ENCODE data around the gene AKAP7.

Gene AKAP7

GRCh38 chr6:131164506-131164905, 29.2 kb downstream of the AKAP7 start:
- peaks cover 43% of the 10 kb centered on the region for H3K4me1 ChIP-seq (ENCODE audit: insufficient read depth, low read length)
- H3K9ac ChIP-seq (ENCODE audit: low read depth, low read length), result no peak overlapping the region
- no peak overlapping the region for H3K4me3 ChIP-seq (ENCODE audit: low read length)
- 100% methylated on average over 2 of the region's 2 CpGs for WGBS
- H3K27me3 ChIP-seq (ENCODE audit: insufficient read depth, low read length), result no peaks in the 10 kb centered on the region
- no peaks in the 10 kb centered on the region for H3K36me3 ChIP-seq (ENCODE audit: insufficient read depth, low read length)
- H3K27ac ChIP-seq (ENCODE audit: low read depth, low read length), result no peak overlapping the region
- no peaks in the 10 kb centered on the region for H3K9me3 ChIP-seq (ENCODE audit: insufficient read depth, low read depth, low read length)

- 80% methylated on average over 2 of the region's 3 CpGs for WGBS
- Histone ChIP-seq H3K27ac (ENCODE audit: low read depth, low read length) (no peak overlapping the region), H3K36me3 (ENCODE audit: insufficient read depth, low read length) (no peaks in the 10 kb centered on the region), H3K9me3 (ENCODE audit: insufficient read depth, low read depth, low read length) (no peaks in the 10 kb centered on the region), H3K4me1 (ENCODE audit: insufficient read depth, low read length) (peaks cover 17% of the 10 kb centered on the region), H3K9ac (ENCODE audit: low read depth, low read length) (no peak overlapping the region), H3K4me3 (ENCODE audit: low read length) (no peak overlapping the region), H3K27me3 (ENCODE audit: insufficient read depth, low read length) (no peaks in the 10 kb centered on the region)
Measured at GRCh38 chr6:131167773-131168172, 32.5 kb downstream of the AKAP7 start.

GRCh38 chr6:131169613-131170012, 34.3 kb downstream of the AKAP7 start:
- Histone ChIP-seq H3K36me3 (ENCODE audit: insufficient read depth, low read length) (no peaks in the 10 kb centered on the region), H3K27me3 (ENCODE audit: insufficient read depth, low read length) (no peaks in the 10 kb centered on the region), H3K4me3 (ENCODE audit: low read length) (no peak overlapping the region), H3K9me3 (ENCODE audit: insufficient read depth, low read depth, low read length) (no peaks in the 10 kb centered on the region), H3K4me1 (ENCODE audit: insufficient read depth, low read length) (no peaks in the 10 kb centered on the region), H3K9ac (ENCODE audit: low read depth, low read length) (no peak overlapping the region), H3K27ac (ENCODE audit: low read depth, low read length) (no peak overlapping the region)

- Histone ChIP-seq H3K9ac (ENCODE audit: low read depth, low read length) (no peak overlapping the region), H3K4me1 (ENCODE audit: insufficient read depth, low read length) (no peaks in the 10 kb centered on the region), H3K27ac (ENCODE audit: low read depth, low read length) (no peak overlapping the region), H3K4me3 (ENCODE audit: low read length) (no peak overlapping the region), H3K9me3 (ENCODE audit: insufficient read depth, low read depth, low read length) (no peaks in the 10 kb centered on the region), H3K27me3 (ENCODE audit: insufficient read depth, low read length) (no peaks in the 10 kb centered on the region), H3K36me3 (ENCODE audit: insufficient read depth, low read length) (no peaks in the 10 kb centered on the region)
- 88% methylated on average over 1 of the region's 1 CpG for WGBS
Measured at GRCh38 chr6:131172222-131172621, 37.0 kb downstream of the AKAP7 start.

- no peak overlapping the region for H3K27ac ChIP-seq (ENCODE audit: low read depth, low read length)
- no peaks in the 10 kb centered on the region for H3K27me3 ChIP-seq (ENCODE audit: insufficient read depth, low read length)
- WGBS, result 82% methylated on average over 1 of the region's 1 CpG
- H3K9ac ChIP-seq (ENCODE audit: low read depth, low read length), result no peak overlapping the region
- no peaks in the 10 kb centered on the region for H3K9me3 ChIP-seq (ENCODE audit: insufficient read depth, low read depth, low read length)
- H3K4me1 ChIP-seq (ENCODE audit: insufficient read depth, low read length), result no peaks in the 10 kb centered on the region
- no peak overlapping the region for H3K4me3 ChIP-seq (ENCODE audit: low read length)
- no peaks in the 10 kb centered on the region for H3K36me3 ChIP-seq (ENCODE audit: insufficient read depth, low read length)
Measured at GRCh38 chr6:131173680-131174079, 38.4 kb downstream of the AKAP7 start.

- WGBS, result 94% methylated on average over 2 of the region's 2 CpGs
- no peaks in the 10 kb centered on the region for H3K36me3 ChIP-seq (ENCODE audit: insufficient read depth, low read length)
- H3K9me3 ChIP-seq (ENCODE audit: insufficient read depth, low read depth, low read length), result no peaks in the 10 kb centered on the region
- H3K4me3 ChIP-seq (ENCODE audit: low read length), result no peak overlapping the region
- H3K27me3 ChIP-seq (ENCODE audit: insufficient read depth, low read length), result no peaks in the 10 kb centered on the region
- no peak overlapping the region for H3K27ac ChIP-seq (ENCODE audit: low read depth, low read length)
- no peaks in the 10 kb centered on the region for H3K4me1 ChIP-seq (ENCODE audit: insufficient read depth, low read length)
- no peak overlapping the region for H3K9ac ChIP-seq (ENCODE audit: low read depth, low read length)
Measured at GRCh38 chr6:131175564-131175963, 40.3 kb downstream of the AKAP7 start.

GRCh38 chr6:131177996-131178395, 42.7 kb downstream of the AKAP7 start:
- H3K27me3 ChIP-seq (ENCODE audit: insufficient read depth, low read length), result no peaks in the 10 kb centered on the region
- H3K36me3 ChIP-seq (ENCODE audit: insufficient read depth, low read length), result no peaks in the 10 kb centered on the region
- H3K4me3 ChIP-seq (ENCODE audit: low read length), result no peak overlapping the region
- no peak overlapping the region for H3K9ac ChIP-seq (ENCODE audit: low read depth, low read length)
- no peaks in the 10 kb centered on the region for H3K9me3 ChIP-seq (ENCODE audit: insufficient read depth, low read depth, low read length)
- H3K27ac ChIP-seq (ENCODE audit: low read depth, low read length), result no peak overlapping the region
- peaks cover under 1% of the 10 kb centered on the region; the same call in 1 of the 2 replicates for H3K4me1 ChIP-seq (ENCODE audit: insufficient read depth, low read length)
- WGBS, result 95% methylated on average over 3 of the region's 6 CpGs

- Histone ChIP-seq H3K27me3 (ENCODE audit: insufficient read depth, low read length) (no peaks in the 10 kb centered on the region), H3K9me3 (ENCODE audit: insufficient read depth, low read depth, low read length) (no peaks in the 10 kb centered on the region), H3K4me1 (ENCODE audit: insufficient read depth, low read length) (peaks cover 9% of the 10 kb centered on the region; the same call in 1 of the 2 replicates), H3K36me3 (ENCODE audit: insufficient read depth, low read length) (no peaks in the 10 kb centered on the region), H3K4me3 (ENCODE audit: low read length) (no peak overlapping the region), H3K27ac (ENCODE audit: low read depth, low read length) (no peak overlapping the region; the same call in 1 of the 2 replicates), H3K9ac (ENCODE audit: low read depth, low read length) (no peak overlapping the region)
- WGBS, result 31% methylated on average over 5 of the region's 5 CpGs
Measured at GRCh38 chr6:131182991-131183425, 47.7 kb downstream of the AKAP7 start.

GRCh38 chr6:131183427-131184095, 48.3 kb downstream of the AKAP7 start:
- WGBS, result 83% methylated on average over 5 of the region's 5 CpGs

GRCh38 chr6:131191590-131191989, 56.3 kb downstream of the AKAP7 start:
- no peaks in the 10 kb centered on the region for H3K27me3 ChIP-seq (ENCODE audit: insufficient read depth, low read length)
- H3K27ac ChIP-seq (ENCODE audit: low read depth, low read length), result no peak overlapping the region
- 93% methylated on average over 3 of the region's 3 CpGs for WGBS
- H3K9ac ChIP-seq (ENCODE audit: low read depth, low read length), result no peak overlapping the region
- no peak overlapping the region for H3K4me3 ChIP-seq (ENCODE audit: low read length)
- no peaks in the 10 kb centered on the region for H3K36me3 ChIP-seq (ENCODE audit: insufficient read depth, low read length)
- H3K9me3 ChIP-seq (ENCODE audit: insufficient read depth, low read depth, low read length), result no peaks in the 10 kb centered on the region
- no peaks in the 10 kb centered on the region for H3K4me1 ChIP-seq (ENCODE audit: insufficient read depth, low read length)

More at GRCh38 chr6:131183427-131184095, 48.3 kb downstream of the AKAP7 start:
- Histone ChIP-seq H3K9me3 (ENCODE audit: insufficient read depth, low read depth, low read length) (no peaks in the 10 kb centered on the region), H3K4me1 (ENCODE audit: insufficient read depth, low read length) (peaks cover 9% of the 10 kb centered on the region; the same call in 1 of the 2 replicates), H3K36me3 (ENCODE audit: insufficient read depth, low read length) (no peaks in the 10 kb centered on the region), H3K9ac (ENCODE audit: low read depth, low read length) (no peak overlapping the region), H3K27ac (ENCODE audit: low read depth, low read length) (no peak overlapping the region), H3K27me3 (ENCODE audit: insufficient read depth, low read length) (no peaks in the 10 kb centered on the region), H3K4me3 (ENCODE audit: low read length) (no peak overlapping the region)

GRCh38 chr6:131197716-131198115, 62.4 kb downstream of the AKAP7 start:
- peaks cover 4% of the 10 kb centered on the region; the same call in 1 of the 2 replicates for H3K4me1 ChIP-seq (ENCODE audit: insufficient read depth, low read length)
- H3K9me3 ChIP-seq (ENCODE audit: insufficient read depth, low read depth, low read length), result no peaks in the 10 kb centered on the region
- no peaks in the 10 kb centered on the region for H3K27me3 ChIP-seq (ENCODE audit: insufficient read depth, low read length)
- H3K36me3 ChIP-seq (ENCODE audit: insufficient read depth, low read length), result no peaks in the 10 kb centered on the region
- no peak overlapping the region for H3K27ac ChIP-seq (ENCODE audit: low read depth, low read length)
- no peak overlapping the region for H3K4me3 ChIP-seq (ENCODE audit: low read length)
- 92% methylated on average over 8 of the region's 8 CpGs for WGBS
- H3K9ac ChIP-seq (ENCODE audit: low read depth, low read length), result no peak overlapping the region

All from HUES64 (cell line).